HG03520 (cell line): ENCODE measurements around the gene CDH8.
"Not testable (repeated sequence)": the region's sequence is repeated elsewhere in the genome, so short reads cannot be mapped to it uniquely, and the experiment has no call there.

ENCODE experiments used
- ATAC-seq: cut with Tn5 transposase; IDR thresholded peaks from one replicate; pipeline ENCODE4 v1.9.1; 2021; ENCODE audit warnings: mild to moderate bottlenecking, moderate library complexity; ENCODE audit not compliant: unreplicated experiment

The CDH8 gene

GRCh38 chr16:61797961-61798507 is 238.2 kb downstream of the CDH8 start:
- ATAC-seq: no peak

DNA sequence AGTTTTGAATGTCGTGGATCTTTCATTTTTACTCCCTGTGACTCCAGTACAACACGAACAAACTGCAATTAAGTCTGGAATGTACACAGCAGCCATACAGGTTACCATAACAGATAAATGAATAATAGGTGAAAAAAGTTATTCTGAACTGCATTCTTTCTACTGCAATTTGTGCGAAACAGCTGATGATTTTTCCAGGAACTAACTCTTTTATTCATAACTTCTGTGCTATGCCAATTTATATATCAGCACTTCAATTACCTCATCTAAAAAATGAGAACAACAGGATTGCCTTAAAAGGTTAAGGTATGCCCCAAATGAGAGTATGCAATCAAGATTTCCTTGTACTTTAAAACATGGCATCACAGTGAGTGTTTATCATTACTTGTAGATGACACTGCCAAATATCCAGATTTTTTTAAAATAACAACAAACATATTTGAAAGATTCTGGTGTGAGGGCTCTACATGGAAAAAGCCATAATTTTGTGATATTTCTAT is 238.9 kb downstream of the CDH8 start:
- no peak for ATAC-seq

- ATAC-seq: no peak
Measured at GRCh38 chr16:61792194-61792909, 243.9 kb downstream of the CDH8 start.

DNA sequence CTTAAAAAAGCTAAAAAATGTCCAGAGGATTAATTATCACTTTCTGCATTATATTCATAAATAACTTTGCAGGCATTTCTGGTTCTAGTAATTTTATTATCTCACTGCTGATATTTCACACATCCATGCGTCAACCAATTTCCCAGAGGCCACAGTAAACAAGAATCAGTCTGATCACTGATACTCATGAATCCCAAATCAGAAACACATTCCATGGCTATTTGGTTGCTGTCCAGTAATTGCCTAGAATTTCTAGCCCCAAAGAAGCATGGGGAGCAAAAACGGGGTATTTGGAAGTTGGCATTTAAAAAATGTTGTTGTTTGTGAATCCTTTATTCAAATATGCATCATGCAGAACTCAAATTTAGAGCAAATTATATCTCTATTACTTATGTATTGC is 244.8 kb downstream of the CDH8 start:
- no peak for ATAC-seq

DNA sequence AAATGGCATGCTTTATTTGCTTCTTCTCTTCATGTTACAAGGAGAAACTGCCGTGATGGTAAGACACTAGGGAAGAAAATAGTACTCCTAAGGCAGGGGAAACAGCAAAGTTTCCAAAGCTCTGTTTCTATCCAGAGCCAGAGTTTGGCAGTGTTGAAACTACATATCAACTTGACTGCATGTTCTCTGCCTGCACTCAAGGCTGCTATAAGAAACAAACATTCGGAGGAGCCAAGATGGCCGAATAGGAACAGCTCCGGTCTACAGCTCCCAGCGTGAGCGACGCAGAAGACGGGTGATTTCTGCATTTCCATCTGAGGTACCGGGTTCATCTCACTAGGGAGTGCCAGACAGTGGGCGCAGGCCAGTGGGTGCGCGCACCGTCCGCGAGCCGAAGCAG is 254.4 kb downstream of the CDH8 start:
- not testable (repeated sequence) for ATAC-seq

- ATAC-seq: no peak
Measured at GRCh38 chr16:61780161-61780560, 256.1 kb downstream of the CDH8 start.

GRCh38 chr16:61770301-61770700 is 265.9 kb downstream of the CDH8 start:
- ATAC-seq: no peak

- no peak for ATAC-seq
Measured at GRCh38 chr16:61763991-61764390, 272.2 kb downstream of the CDH8 start.

GRCh38 chr16:61763013-61763412 is 273.2 kb downstream of the CDH8 start:
- ATAC-seq: no peak

DNA sequence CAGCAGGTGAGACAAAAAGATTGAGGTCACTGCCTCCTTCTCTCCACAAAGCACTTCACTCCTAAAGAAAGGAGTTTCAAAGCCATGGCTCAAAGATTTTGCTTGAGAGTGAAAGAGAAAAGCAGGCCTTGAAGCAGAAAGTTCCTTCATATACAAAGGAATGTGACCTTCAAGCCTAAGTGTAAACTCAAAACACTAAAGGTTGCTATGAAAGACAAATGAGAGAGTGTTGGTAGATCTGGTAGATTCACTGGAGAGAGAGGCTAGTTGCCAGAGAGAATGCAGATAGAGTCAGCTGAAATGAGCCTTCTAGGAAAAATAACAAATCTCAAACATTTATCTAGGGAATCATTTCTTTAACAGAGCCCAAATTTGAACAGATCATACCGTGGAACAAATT is 305.2 kb downstream of the CDH8 start:
- no peak for ATAC-seq

DNA sequence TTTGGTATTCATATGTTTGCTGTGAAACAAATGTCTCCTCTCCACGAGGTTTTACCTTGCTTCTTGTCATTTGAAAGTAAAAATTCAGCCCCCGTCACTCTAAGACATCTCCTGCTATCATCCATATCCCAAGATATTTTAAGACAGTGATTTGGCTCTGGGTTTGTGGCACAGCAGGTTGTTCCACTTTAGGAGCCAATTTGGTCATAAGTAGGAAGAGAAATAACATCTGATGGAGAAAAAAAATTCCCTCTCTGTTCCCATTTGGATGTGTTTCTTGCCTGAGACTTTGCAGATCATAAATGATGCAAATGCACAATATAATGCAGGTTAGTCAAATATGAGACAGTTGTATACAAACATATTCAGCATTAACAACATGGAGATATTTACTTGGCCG is 309.5 kb downstream of the CDH8 start:
- no peak for ATAC-seq

GRCh38 chr16:61726125-61726524 is 310.1 kb downstream of the CDH8 start:
- no peak for ATAC-seq

DNA sequence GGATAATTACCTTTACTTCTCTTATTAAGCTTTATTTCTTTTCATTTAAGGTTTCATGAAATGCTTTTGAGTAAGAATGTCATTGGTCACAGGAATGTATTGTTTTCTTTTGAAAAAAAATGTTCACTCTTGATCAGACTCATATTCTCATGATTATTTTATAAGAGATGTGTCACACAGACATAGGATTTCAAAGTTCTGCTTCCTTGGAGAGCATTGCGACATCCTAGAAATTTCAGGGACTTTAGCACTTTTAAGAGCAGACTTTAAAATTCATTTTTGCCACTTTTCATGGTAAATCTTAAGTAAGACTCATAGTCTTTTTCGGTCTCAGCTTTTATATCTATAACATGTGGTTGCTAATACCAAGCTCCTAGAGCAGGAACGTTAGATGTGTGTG is 314.7 kb downstream of the CDH8 start:
- no peak for ATAC-seq

GRCh38 chr16:61715393-61715792 is 320.8 kb downstream of the CDH8 start:
- ATAC-seq: no peak

GRCh38 chr16:61713787-61714186 is 322.5 kb downstream of the CDH8 start:
- no peak for ATAC-seq

- not testable (repeated sequence) for ATAC-seq
Measured at GRCh38 chr16:61699640-61700039, 336.6 kb downstream of the CDH8 start.

- no peak for ATAC-seq
Measured at GRCh38 chr16:61684541-61684940, 351.7 kb downstream of the CDH8 start.

DNA sequence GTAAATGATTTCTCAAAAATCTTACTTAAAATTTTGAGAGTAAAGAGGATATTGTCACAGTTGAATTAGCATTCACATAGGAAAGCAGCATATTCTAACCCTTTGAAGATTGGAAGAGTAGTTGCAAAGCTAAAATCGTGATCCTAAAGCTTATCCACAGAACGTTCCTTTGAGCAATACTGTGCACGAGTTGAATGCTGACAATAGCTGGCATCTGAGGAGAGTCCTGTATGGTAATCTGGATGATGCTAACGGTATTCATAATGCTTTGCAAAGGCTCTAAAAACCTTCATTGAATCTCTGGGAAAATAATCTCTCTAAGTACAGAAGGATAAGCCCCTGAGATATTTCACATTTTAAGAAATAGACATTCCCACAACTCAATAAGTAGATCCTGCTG is 354.6 kb downstream of the CDH8 start:
- no peak for ATAC-seq

- ATAC-seq: no peak
Measured at GRCh38 chr16:61681124-61681523, 355.1 kb downstream of the CDH8 start.

GRCh38 chr16:61678182-61678581 is 358.1 kb downstream of the CDH8 start:
- ATAC-seq: no peak

- ATAC-seq: no peak
Measured at GRCh38 chr16:61677776-61678175, 358.5 kb downstream of the CDH8 start.

DNA sequence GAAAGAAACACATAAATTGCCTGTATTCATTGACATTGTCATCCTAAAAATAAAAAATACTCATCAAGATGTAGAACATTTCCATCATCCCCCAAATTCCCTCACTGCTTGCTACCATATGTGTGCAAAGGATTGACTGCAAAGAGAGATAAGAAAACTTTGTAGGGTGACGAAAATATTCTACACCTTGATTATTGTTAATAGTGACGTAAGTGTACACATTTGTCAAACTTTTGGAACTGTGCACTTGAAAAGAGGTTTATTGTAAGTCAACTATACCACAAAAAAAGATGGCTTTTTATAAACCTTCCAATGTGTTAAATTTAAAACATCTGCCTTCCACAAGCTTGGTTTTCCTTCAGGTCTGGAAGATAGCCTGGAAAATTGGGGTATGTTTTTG is 359.5 kb downstream of the CDH8 start:
- no peak for ATAC-seq

- ATAC-seq: no peak
Measured at GRCh38 chr16:61671161-61671560, 365.1 kb downstream of the CDH8 start.
